Nephron (organoid): Measurements from ENCODE around the gene UGP2.

Experiments
- H3K27ac Mint-ChIP-seq, 3 experiments: 2 replicates each; pipeline ENCODE4 v1.8.0; 2020; ENCODE audit warnings: mixed read lengths in 3 of 3, mild to moderate bottlenecking in 2 of 3, moderate library complexity in 1 of 3
- H3K27me3 Mint-ChIP-seq: 2 replicates; pipeline ENCODE4 v1.8.0; 2021; ENCODE audit warnings: low read depth, mild to moderate bottlenecking, moderate library complexity, mixed read lengths
- H3K36me3 Mint-ChIP-seq: 2 replicates; pipeline ENCODE4 v1.8.0; 2020; ENCODE audit warnings: low read depth, mixed read lengths
- H3K4me1 Mint-ChIP-seq: 2 replicates; pipeline ENCODE4 v1.8.0; 2020; ENCODE audit warnings: mixed read lengths
- H3K4me3 Mint-ChIP-seq, 3 experiments: 2 replicates each; pipeline ENCODE4 v1.8.0; 2020; ENCODE audit warnings: mild to moderate bottlenecking in 3 of 3, mixed read lengths in 3 of 3, moderate library complexity in 2 of 3
- H3K9me3 Mint-ChIP-seq: 2 replicates; pipeline ENCODE4 v1.8.0; 2020; ENCODE audit warnings: mixed read lengths
- CTCF ChIP-seq, 3 experiments: fragments of 200-600 bp; sonication (generic); IDR thresholded peaks; one replicate each; pipeline ENCODE4 v1.5.0; 2021; ENCODE audit warnings: antibody characterized with exemption in 3 of 3; ENCODE audit not compliant: unreplicated experiment in 3 of 3

UGP2 gene

DNA sequence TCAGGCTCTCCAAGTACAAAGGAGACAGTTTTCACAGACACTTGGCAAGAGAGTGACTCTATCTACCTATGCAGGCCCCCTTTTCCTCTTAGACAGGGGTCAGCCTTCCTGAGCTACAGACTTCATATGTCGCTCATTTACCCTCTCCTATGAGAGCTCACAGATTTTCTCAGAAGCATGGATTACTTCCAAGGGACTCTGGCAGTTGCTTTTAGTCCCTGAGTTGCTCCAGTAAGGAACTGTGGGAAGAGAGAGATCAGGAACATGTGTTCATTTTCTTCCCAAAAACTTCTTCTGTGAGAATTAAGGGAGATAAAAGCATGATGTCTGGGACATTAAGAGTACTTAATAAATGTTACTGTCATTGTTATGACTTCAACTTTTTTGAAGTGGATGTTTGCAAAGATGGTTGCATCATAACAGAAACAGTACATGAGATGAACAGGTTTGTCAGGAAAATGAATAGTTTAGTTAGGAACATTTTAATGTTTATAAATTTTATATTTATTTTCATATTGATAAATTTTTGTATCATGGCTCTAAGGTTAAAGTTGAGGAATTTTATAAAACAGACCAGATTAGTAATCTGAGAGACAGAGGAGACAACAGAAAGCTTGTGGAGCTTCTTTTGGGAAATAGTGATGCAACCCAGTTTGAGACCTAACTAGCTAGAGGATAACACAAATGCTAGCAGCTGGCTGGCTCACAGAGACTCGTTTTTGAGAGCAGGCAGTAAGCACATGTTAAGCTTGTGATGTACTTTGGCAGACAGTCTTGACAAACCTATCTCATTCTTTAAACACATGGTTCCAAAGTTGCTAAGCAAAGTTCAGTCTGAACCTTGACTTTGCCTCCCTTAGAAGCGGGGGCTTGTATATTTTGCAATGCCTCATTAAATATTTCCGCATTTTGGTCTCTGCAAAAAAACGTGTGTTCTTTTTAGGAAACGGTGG is 21.7 kb upstream of the UGP2 start:
- Mint-ChIP-seq H3K9me3 (no peaks in the 10 kb centered on the region), H3K4me1 (peaks cover 17% of the 10 kb centered on the region), H3K27me3 (peaks cover 3% of the 10 kb centered on the region), H3K36me3 (no peaks in the 10 kb centered on the region), H3K4me3 (no peak overlapping the region), H3K27ac (peak overlapping the region in 2 of 3 experiments; percentile 64 to 69)
- TF ChIP-seq CTCF (IDR thresholded peaks at IDR 0.05; ENCODE audit: unreplicated experiment in 3 of 3): no peak

DNA sequence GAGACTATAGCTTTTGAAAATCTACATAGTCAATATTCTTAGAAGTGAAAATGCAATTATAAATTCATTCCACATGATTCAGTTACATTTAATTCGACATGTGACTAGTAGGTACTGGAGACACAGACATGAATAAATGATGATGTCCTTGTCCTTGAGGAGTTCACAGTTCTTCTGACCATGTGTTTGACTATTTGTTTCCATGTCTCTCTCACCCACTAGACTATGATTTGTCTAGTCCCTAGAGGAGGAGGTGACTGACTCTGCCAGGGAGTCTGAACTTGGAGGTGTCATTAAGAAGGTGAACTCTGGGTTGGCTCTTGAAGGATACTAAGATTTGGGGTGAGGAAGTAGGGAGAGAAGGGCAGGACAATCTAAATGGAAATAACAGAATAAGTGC is 20.7 kb upstream of the UGP2 start:
- Mint-ChIP-seq H3K4me1 (peaks cover 17% of the 10 kb centered on the region), H3K9me3 (no peaks in the 10 kb centered on the region), H3K27ac (no peak overlapping the region), H3K4me3 (no peak overlapping the region), H3K36me3 (no peaks in the 10 kb centered on the region), H3K27me3 (peaks cover 3% of the 10 kb centered on the region)
- no peak for TF ChIP-seq CTCF (IDR thresholded peaks at IDR 0.05; ENCODE audit: unreplicated experiment in 3 of 3)

GRCh38 chr2:63821396-63821795 is 20.3 kb upstream of the UGP2 start:
- Mint-ChIP-seq H3K4me3 (no peak overlapping the region), H3K36me3 (no peaks in the 10 kb centered on the region), H3K27ac (no peak overlapping the region), H3K9me3 (no peaks in the 10 kb centered on the region), H3K4me1 (peaks cover 17% of the 10 kb centered on the region), H3K27me3 (peaks cover 3% of the 10 kb centered on the region)
- TF ChIP-seq CTCF (IDR thresholded peaks at IDR 0.05; ENCODE audit: unreplicated experiment in 3 of 3): no peak

- Mint-ChIP-seq H3K36me3 (no peaks in the 10 kb centered on the region), H3K4me3 (no peak overlapping the region), H3K27me3 (peaks cover 3% of the 10 kb centered on the region), H3K4me1 (peaks cover 21% of the 10 kb centered on the region), H3K27ac (no peak overlapping the region), H3K9me3 (no peaks in the 10 kb centered on the region)
- TF ChIP-seq CTCF (IDR thresholded peaks at IDR 0.05; ENCODE audit: unreplicated experiment in 3 of 3): no peak
Measured at GRCh38 chr2:63822478-63822877, 19.2 kb upstream of the UGP2 start.

DNA sequence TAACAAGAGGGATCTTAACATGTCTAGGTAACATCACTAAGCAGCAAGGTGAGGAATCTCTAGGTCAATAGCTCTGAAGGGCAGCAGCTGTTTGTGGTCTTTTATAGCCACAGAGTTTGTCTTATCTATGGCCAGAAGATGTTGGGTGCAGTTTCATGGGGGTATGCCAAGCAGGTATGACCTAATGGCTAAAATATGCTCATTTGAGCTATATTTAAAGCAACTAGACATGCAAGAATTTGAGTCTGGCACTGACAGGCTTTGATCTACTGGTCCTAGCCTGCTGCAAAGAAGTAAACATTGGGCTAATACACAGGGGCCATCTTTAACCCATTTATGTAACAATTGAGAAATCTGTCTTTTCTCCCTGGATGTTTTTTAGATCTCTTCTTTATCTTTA is 13.9 kb upstream of the UGP2 start:
- no peak overlapping the region for H3K27ac Mint-ChIP-seq
- no peaks in the 10 kb centered on the region for H3K27me3 Mint-ChIP-seq
- H3K9me3 Mint-ChIP-seq: no peaks in the 10 kb centered on the region
- H3K36me3 Mint-ChIP-seq: no peaks in the 10 kb centered on the region
- H3K4me3 Mint-ChIP-seq: no peak overlapping the region
- TF ChIP-seq CTCF (IDR thresholded peaks at IDR 0.05; ENCODE audit: unreplicated experiment in 3 of 3): no peak
- H3K4me1 Mint-ChIP-seq: peaks cover 13% of the 10 kb centered on the region

DNA sequence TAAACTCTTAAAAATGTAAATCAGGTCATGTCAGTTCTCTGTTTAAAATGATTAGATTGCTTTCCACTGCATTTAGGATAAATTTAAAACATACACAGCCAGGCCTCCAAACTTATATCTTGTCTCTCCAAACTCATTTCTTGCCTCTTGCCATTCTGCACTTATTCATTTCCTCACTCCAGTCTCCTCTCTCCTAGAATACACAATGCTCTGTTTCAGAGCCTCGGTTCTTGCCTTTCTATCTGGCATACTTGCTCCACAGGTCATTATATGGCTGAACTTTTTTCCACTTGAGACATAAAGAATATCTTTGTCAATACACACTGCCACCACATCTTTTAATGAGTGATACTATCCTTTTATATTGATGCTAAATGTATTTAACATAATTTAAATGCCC is 10.5 kb upstream of the UGP2 start:
- no peak overlapping the region for H3K27ac Mint-ChIP-seq
- H3K4me3 Mint-ChIP-seq: no peak overlapping the region
- peaks cover 13% of the 10 kb centered on the region for H3K4me1 Mint-ChIP-seq
- no peak for TF ChIP-seq CTCF (IDR thresholded peaks at IDR 0.05; ENCODE audit: unreplicated experiment in 3 of 3)
- no peaks in the 10 kb centered on the region for H3K36me3 Mint-ChIP-seq
- no peaks in the 10 kb centered on the region for H3K27me3 Mint-ChIP-seq
- H3K9me3 Mint-ChIP-seq: no peaks in the 10 kb centered on the region
